Stimulated activated naive CD8-positive, alpha-beta T cell treated with anti-CD3 and anti-CD28 coated beads, Interleukin-15, Interleukin-2, amounts not matched to agents 100 ng/mL and 50 ng/mL, for 24 hours (primary cell): ENCODE results near the gene LHX8.
"Not testable (repeated sequence)": the region's sequence is repeated elsewhere in the genome, so short reads cannot be mapped to it uniquely, and the experiment has no call there.

Experiments used
- H3K27ac Mint-ChIP-seq: one replicate; pipeline ENCODE4 v1.8.0; 2021; ENCODE audit warnings: mild to moderate bottlenecking, mixed read lengths
- H3K27me3 Mint-ChIP-seq: one replicate; pipeline ENCODE4 v1.8.0; 2021; ENCODE audit warnings: mixed read lengths
- H3K36me3 Mint-ChIP-seq: one replicate; pipeline ENCODE4 v1.8.0; 2021; ENCODE audit warnings: low read depth, mixed read lengths
- H3K4me1 Mint-ChIP-seq: one replicate; pipeline ENCODE4 v1.8.0; 2021; ENCODE audit warnings: low read depth, mixed read lengths
- H3K4me3 Mint-ChIP-seq: one replicate; pipeline ENCODE4 v1.8.0; 2021; ENCODE audit warnings: mild to moderate bottlenecking, mixed read lengths
- H3K9me3 Mint-ChIP-seq: one replicate; pipeline ENCODE4 v1.8.0; 2021; ENCODE audit warnings: mixed read lengths

The LHX8 gene

DNA sequence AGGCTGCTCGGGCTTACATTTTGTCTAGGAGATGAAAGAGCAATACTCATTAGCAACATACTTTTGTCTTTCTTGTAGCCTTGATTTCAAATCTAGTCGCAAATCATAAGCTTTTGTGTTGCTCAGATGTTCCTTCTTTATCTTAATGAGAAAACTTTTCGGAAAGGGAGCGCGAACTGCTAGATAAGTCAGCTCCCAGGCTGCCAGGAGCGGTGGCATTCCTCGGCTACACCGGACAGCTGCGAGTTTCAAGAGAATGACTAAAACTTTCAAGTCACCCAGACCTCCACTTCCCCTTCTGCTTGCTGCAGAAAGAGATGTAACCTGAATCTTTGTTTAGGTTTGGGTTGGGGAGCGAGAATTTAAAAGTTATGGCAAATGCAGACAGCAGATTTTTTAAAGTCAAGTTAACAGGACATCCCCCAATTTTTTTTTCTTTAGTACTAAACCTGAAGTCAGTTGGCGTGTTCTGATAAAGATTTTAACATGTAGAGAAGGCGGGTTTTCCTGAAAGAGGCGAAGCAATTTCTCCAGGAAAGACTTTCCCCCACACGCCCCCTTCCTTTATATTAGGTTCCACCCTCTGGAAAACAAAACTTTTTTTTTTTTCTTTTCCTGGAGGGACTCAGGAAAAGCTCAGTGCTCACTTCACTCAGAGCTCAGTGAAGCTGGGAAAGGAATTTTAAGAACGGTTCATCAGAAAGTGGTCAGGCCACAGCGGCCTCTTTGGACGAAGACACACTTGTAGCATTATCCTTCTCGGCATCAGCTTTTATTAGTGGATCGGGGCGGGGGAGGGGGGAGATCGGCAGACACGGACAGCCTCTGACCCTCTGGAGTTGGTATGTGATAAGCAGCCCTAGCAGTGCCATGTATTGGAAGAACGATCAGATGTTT, at the start of gene LHX8:
Gene LHX8 (plus strand): TSS at position 639 of the 897 bp plus-strand sequence. CDS start 2,227 bp downstream, outside the sequence.
- H3K4me3 Mint-ChIP-seq: peak within 1 kb of the TSS; percentile 76
- peaks cover 94% of the 10 kb centered on the region for H3K27me3 Mint-ChIP-seq
- peaks cover 13% of the 10 kb centered on the region for H3K4me1 Mint-ChIP-seq
- no peak within 1 kb of the TSS for H3K27ac Mint-ChIP-seq
- H3K36me3 Mint-ChIP-seq: no peaks in the 10 kb centered on the region
- H3K9me3 Mint-ChIP-seq: no peaks in the 10 kb centered on the region

GRCh38 chr1:75085931-75086330, 48.3 kb upstream of the LHX8 start:
- no peaks in the 10 kb centered on the region for H3K4me1 Mint-ChIP-seq
- H3K9me3 Mint-ChIP-seq: no peaks in the 10 kb centered on the region
- no peaks in the 10 kb centered on the region for H3K36me3 Mint-ChIP-seq
- H3K4me3 Mint-ChIP-seq: no peak overlapping the region
- no peak overlapping the region for H3K27ac Mint-ChIP-seq
- no peaks in the 10 kb centered on the region for H3K27me3 Mint-ChIP-seq

GRCh38 chr1:75087278-75087677, 46.9 kb upstream of the LHX8 start:
- no peaks in the 10 kb centered on the region for H3K27me3 Mint-ChIP-seq
- no peaks in the 10 kb centered on the region for H3K4me1 Mint-ChIP-seq
- H3K4me3 Mint-ChIP-seq: no peak overlapping the region
- H3K9me3 Mint-ChIP-seq: no peaks in the 10 kb centered on the region
- no peaks in the 10 kb centered on the region for H3K36me3 Mint-ChIP-seq
- H3K27ac Mint-ChIP-seq: no peak overlapping the region

- Mint-ChIP-seq H3K27ac (no peak overlapping the region), H3K36me3 (no peaks in the 10 kb centered on the region), H3K9me3 (peaks cover 3% of the 10 kb centered on the region), H3K4me3 (no peak overlapping the region), H3K27me3 (no peaks in the 10 kb centered on the region), H3K4me1 (no peaks in the 10 kb centered on the region)
Observed at GRCh38 chr1:75092141-75092540, 42.0 kb upstream of the LHX8 start.

- no peaks in the 10 kb centered on the region for H3K4me1 Mint-ChIP-seq
- H3K9me3 Mint-ChIP-seq: peaks cover 8% of the 10 kb centered on the region
- no peaks in the 10 kb centered on the region for H3K27me3 Mint-ChIP-seq
- no peaks in the 10 kb centered on the region for H3K36me3 Mint-ChIP-seq
- no peak overlapping the region for H3K27ac Mint-ChIP-seq
- H3K4me3 Mint-ChIP-seq: no peak overlapping the region
Observed at GRCh38 chr1:75097654-75098053, 36.5 kb upstream of the LHX8 start.

- H3K9me3 Mint-ChIP-seq: peaks cover 8% of the 10 kb centered on the region
- no peaks in the 10 kb centered on the region for H3K36me3 Mint-ChIP-seq
- no peaks in the 10 kb centered on the region for H3K27me3 Mint-ChIP-seq
Observed at GRCh38 chr1:75099581-75099980, 34.6 kb upstream of the LHX8 start.

DNA sequence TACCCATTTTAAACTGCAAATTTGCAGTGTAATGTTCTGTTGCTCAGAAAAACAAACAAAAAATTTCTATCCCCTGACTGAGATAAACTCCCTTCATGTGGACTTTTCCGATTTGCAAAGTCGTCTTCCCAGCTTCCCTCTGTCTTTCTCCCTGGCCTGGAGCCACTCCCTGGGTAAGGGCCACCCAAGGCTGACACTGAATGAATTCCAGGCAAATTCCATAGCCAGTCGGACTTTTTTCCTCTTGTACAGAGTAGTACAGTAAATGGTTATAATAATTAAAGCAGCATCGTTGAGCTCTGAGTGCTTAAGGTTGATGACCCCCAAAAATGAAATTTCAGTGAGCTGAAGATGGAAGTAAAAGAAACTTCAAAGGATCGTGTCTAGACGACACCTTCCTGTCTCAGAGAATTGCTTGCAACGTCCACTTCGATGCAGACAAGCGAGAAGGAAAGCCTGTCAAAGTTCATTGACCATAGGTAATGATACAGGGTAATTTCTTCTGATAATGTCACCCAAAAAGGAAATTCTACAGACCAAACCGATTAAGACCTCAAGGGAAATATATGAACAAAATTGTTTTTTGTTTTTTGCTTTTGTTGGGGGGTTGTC, 33.6 kb upstream of the LHX8 start:
- H3K36me3 Mint-ChIP-seq: no peaks in the 10 kb centered on the region
- no peaks in the 10 kb centered on the region for H3K4me1 Mint-ChIP-seq
- no peak overlapping the region for H3K27ac Mint-ChIP-seq
- peaks cover 5% of the 10 kb centered on the region for H3K9me3 Mint-ChIP-seq
- H3K27me3 Mint-ChIP-seq: no peaks in the 10 kb centered on the region
- no peak overlapping the region for H3K4me3 Mint-ChIP-seq

More at GRCh38 chr1:75099581-75099980, 34.6 kb upstream of the LHX8 start:
- no peak overlapping the region for H3K4me3 Mint-ChIP-seq
- no peak overlapping the region for H3K27ac Mint-ChIP-seq
- H3K4me1 Mint-ChIP-seq: no peaks in the 10 kb centered on the region

- not testable (repeated sequence) for H3K9me3 Mint-ChIP-seq, H3K27me3 Mint-ChIP-seq, H3K4me1 Mint-ChIP-seq, H3K27ac Mint-ChIP-seq, H3K36me3 Mint-ChIP-seq, H3K4me3 Mint-ChIP-seq
Observed at GRCh38 chr1:75112362-75112951, 21.7 kb upstream of the LHX8 start.

DNA sequence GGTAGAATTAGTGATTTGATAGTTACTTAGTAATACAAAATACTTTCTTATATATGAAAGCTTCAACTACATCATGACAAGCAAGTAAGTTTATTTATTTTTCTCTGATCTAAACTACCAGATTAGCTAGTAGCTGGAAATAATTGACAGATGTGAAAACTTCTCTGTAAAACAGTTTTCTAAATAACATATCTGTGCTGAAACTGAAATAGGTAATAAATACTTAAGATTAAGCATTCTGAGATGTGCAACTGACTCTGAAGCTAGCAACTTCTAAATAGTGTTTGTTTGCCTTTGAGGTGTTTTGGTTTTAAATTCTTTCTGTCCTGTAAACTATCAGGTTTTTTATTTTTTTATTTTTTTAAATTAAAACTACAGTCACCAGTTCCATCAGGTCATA, 18.5 kb upstream of the LHX8 start:
- Mint-ChIP-seq H3K27ac (no peak overlapping the region), H3K9me3 (no peaks in the 10 kb centered on the region), H3K36me3 (no peaks in the 10 kb centered on the region), H3K27me3 (no peaks in the 10 kb centered on the region), H3K4me1 (no peaks in the 10 kb centered on the region), H3K4me3 (no peak overlapping the region)

GRCh38 chr1:75123756-75124155, 10.4 kb upstream of the LHX8 start:
- Mint-ChIP-seq H3K36me3 (no peaks in the 10 kb centered on the region), H3K27me3 (peaks cover 35% of the 10 kb centered on the region), H3K9me3 (peaks cover 5% of the 10 kb centered on the region), H3K27ac (no peak overlapping the region), H3K4me1 (no peaks in the 10 kb centered on the region), H3K4me3 (no peak overlapping the region)

DNA sequence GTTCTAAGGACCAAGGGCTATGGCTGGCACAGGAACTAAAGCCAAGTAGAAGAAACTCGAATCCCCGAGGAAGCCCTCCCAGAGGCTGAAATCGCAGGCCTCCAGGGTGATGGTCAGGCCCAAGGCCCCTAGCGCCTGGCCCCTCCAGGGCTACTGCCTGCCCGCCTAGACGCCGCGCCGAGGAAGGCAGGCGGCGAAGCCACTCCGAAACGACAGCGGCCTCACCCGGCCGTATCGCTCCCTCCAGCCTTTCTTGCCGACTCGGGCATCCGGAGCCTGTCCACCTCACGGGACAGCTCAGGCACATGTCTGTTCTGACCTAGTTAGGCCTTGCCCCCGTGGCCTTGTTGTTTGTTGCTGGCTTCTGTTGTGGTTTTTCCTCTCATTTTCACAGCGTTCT, 9.7 kb upstream of the LHX8 start:
- no peak overlapping the region for H3K4me3 Mint-ChIP-seq
- no peaks in the 10 kb centered on the region for H3K36me3 Mint-ChIP-seq
- peaks cover 41% of the 10 kb centered on the region for H3K27me3 Mint-ChIP-seq
- H3K4me1 Mint-ChIP-seq: no peaks in the 10 kb centered on the region
- H3K27ac Mint-ChIP-seq: no peak overlapping the region
- H3K9me3 Mint-ChIP-seq: peaks cover 5% of the 10 kb centered on the region

- H3K9me3 Mint-ChIP-seq: peaks cover 5% of the 10 kb centered on the region
- no peaks in the 10 kb centered on the region for H3K36me3 Mint-ChIP-seq
- H3K4me1 Mint-ChIP-seq: no peaks in the 10 kb centered on the region
- H3K27ac Mint-ChIP-seq: no peak overlapping the region
- H3K4me3 Mint-ChIP-seq: no peak overlapping the region
- peaks cover 48% of the 10 kb centered on the region for H3K27me3 Mint-ChIP-seq
Observed at GRCh38 chr1:75125161-75125726, 8.9 kb upstream of the LHX8 start.

GRCh38 chr1:75126611-75127101, 7.5 kb upstream of the LHX8 start:
- Mint-ChIP-seq H3K4me1 (no peaks in the 10 kb centered on the region), H3K36me3 (no peaks in the 10 kb centered on the region), H3K9me3 (peaks cover 5% of the 10 kb centered on the region), H3K27me3 (peaks cover 63% of the 10 kb centered on the region), H3K27ac (no peak overlapping the region), H3K4me3 (no peak overlapping the region)

DNA sequence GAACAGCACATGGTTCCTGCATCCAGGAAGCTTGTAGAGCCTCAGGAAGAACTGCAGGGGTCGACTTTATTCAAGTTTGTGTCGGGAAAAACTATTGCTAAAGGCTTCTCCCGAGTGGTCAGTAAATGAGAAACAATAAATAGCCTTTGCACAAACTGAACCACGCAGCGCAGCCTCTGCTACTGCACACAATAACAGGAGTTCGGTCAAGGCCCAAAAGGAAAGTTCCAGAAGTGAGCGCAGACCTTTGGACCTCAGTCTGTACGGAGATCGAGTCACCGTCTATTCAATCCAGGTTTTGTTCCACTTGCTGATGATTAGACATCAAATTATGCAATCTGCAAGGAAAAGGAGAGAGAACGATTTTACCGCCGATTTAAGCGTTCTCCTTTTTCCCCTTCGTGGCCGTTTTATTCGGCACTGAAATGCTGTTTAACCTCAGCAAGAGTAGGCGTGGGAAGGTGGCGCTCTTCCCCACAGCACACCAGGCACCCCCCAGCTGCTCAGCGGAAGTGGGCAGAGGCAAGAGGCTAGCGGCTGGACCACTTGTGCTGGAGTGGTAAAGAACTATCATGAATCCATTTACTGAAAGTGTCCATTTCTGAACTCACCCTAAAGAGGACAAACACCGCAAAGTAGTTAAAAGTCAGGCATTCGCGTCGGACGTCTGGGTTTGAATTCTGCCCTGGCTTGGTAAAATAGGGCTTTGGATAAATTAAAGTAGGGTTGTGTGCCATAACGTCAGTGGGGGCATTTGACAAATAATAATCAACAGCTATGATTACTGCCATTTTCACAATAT, 6.1 kb upstream of the LHX8 start:
- Mint-ChIP-seq H3K4me1 (no peaks in the 10 kb centered on the region), H3K9me3 (peaks cover 5% of the 10 kb centered on the region), H3K4me3 (no peak overlapping the region), H3K36me3 (no peaks in the 10 kb centered on the region), H3K27me3 (peaks cover 77% of the 10 kb centered on the region), H3K27ac (no peak overlapping the region)
